ENCODE measurements around the gene KIF6.
"Not testable (repeated sequence)": the region's sequence is repeated elsewhere in the genome, so short reads cannot be mapped to it uniquely, and the experiment has no call there.

The KIF6 gene

DNA sequence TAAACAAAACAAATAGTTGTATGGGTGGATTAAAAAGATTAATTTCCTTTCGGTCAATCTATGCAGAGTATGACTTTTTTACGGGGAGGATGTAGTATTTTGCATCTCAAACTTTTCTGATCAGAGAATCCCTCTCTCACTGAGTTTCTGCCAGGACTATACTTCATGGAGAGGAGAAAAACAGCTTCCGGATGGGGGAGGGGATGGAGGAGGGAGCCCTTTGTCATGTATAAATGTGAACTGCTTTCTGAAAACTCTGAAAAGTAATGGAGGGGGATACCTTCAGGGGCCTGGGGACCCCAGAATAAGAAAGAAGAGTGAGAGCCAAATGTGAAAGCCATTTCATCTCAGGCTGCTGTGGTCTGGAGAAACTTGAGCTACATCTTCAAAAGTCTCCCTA is 229.6 kb downstream of the KIF6 start:
- H3K4me3 ChIP-seq (ENCODE audit: low read length) = no peak overlapping the region
- no peak for DNase-seq (ENCODE audit: low read depth)
- TF ChIP-seq, protein P1, sequence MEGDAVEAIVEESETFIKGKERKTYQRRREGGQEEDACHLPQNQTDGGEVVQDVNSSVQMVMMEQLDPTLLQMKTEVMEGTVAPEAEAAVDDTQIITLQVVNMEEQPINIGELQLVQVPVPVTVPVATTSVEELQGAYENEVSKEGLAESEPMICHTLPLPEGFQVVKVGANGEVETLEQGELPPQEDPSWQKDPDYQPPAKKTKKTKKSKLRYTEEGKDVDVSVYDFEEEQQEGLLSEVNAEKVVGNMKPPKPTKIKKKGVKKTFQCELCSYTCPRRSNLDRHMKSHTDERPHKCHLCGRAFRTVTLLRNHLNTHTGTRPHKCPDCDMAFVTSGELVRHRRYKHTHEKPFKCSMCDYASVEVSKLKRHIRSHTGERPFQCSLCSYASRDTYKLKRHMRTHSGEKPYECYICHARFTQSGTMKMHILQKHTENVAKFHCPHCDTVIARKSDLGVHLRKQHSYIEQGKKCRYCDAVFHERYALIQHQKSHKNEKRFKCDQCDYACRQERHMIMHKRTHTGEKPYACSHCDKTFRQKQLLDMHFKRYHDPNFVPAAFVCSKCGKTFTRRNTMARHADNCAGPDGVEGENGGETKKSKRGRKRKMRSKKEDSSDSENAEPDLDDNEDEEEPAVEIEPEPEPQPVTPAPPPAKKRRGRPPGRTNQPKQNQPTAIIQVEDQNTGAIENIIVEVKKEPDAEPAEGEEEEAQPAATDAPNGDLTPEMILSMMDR (conservative IDR thresholded peaks at IDR 0.05; ENCODE audit: low read length) = no peak

DNA sequence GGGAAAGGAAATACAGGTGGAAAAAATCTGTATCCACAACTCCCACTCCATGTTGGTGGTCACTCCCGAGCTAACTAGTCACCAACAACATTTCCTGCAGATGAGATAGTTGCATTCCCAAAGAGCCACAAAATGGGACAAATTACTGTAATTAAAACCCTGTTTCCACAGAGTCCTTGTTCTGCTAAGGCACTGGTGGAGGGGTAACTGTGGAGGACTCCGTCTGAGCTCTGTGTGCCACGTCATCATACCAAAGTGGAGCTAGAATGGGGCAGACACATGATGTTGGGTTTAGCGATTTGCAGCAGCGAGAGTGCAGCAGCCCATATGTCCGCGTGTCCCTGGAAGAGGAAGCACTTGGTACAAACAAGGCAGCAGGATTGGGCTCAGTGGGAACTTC is 230.2 kb downstream of the KIF6 start:
- TF ChIP-seq, protein P1 (conservative IDR thresholded peaks at IDR 0.05; ENCODE audit: low read length) = no peak
- peak; percentile 38 for DNase-seq (ENCODE audit: low read depth)

DNA sequence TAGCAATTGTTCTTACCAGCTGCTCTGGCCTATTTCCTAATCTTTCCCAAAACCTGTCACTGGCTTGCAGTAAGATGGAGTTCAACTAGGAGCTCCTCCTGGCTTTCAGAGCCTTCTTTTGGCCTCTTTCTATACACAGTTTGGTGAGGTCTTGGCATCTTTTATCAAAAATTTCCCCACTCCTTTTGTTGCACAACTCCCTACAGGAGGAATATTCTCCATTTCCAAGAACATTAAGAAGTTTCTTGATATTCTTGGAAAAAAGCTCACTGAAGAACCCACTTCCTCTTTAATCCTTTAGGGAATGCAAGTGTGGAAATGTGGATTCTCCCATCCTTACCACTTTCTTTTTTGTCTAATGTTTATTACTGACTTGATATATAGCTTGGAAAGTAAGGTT is 231.4 kb downstream of the KIF6 start:
- H3K4me3 ChIP-seq (ENCODE audit: low read length) = no peak overlapping the region
- DNase-seq (ENCODE audit: low read depth) = peak; percentile 78
- TF ChIP-seq, protein P1 (conservative IDR thresholded peaks at IDR 0.05; ENCODE audit: low read length) = no peak; the same call in 1 of the 2 replicates

More for the DNA sequence above, 230.2 kb downstream of the KIF6 start:
- no peak overlapping the region for H3K4me3 ChIP-seq (ENCODE audit: low read length)

DNA sequence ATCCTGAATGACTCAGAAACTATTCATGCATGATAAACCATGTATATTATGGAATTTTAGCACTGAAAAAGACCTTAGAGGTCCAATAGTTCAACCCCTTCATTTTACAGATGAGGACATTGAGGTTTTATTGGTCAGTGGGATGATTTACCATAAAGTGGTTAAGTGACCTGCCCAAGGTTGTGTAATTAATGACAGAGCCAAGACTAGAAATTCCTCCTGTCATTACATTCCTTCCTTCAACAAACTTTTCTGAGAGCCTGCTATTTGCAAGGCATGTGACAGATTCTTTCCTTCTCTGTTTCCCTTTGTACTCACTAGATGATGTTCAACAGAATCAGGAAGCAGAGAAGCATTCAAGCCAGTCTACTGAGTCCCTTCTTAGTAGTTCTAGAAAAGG is 232.0 kb downstream of the KIF6 start:
- TF ChIP-seq, protein P1 (conservative IDR thresholded peaks at IDR 0.05; ENCODE audit: low read length) = no peak
- peak; percentile 83 for DNase-seq (ENCODE audit: low read depth)
- no peak overlapping the region for H3K4me3 ChIP-seq (ENCODE audit: low read length)

DNA sequence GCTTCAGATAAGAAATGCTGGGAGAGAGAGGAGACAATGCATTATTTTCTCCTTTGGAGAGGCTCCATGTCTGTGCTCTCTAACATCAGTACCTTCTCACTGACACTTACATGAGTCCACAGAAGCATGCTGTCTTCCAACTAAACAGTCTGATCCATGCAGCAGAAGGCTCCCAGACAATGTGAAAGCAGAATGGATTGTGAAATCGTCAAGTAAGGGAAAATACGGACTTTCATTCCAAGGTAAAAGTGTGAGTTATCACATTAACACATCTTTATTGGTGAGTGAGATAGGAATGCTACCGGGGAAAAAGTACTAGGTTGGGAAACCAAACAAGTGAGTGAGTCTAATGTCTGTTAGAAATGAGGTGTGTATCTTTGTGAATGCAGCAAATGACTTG is 235.1 kb downstream of the KIF6 start:
- no peak overlapping the region for H3K4me3 ChIP-seq (ENCODE audit: low read length)
- peak; percentile 21 for DNase-seq (ENCODE audit: low read depth)
- TF ChIP-seq, protein P1 (conservative IDR thresholded peaks at IDR 0.05; ENCODE audit: low read length) = no peak

DNA sequence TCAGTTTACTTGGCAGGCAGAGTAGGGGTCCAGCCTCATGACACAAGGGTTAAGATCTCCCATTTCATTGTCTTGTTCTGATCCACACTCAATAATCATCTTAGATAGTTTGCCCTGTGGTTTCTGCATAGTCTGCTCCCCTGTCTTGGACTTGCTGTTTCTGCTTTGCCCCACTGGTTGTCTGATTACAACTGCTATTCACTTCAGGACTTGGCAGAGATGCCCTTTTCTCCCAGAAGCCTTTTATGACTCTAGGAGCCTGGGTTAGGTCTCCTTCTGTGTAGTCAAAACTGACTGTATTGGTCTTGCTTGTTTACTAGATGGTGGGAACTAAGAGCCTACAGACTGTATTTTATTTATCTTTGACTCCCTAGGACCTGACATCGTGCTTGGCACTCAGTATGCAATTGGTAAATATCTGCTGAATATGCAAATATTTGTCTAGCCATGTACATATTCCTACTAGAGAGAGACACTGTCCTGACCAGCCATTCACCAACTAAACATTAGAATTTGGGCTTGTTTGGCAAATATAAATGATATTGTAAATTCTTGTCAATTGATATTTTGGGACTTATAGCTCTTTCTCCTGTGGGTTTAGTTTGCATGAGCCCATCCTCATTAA is 236.8 kb downstream of the KIF6 start:
- H3K4me3 ChIP-seq (ENCODE audit: low read length) = no peak overlapping the region
- TF ChIP-seq, protein P1 (conservative IDR thresholded peaks at IDR 0.05; ENCODE audit: low read length) = no peak
- no peak for DNase-seq (ENCODE audit: low read depth)

DNA sequence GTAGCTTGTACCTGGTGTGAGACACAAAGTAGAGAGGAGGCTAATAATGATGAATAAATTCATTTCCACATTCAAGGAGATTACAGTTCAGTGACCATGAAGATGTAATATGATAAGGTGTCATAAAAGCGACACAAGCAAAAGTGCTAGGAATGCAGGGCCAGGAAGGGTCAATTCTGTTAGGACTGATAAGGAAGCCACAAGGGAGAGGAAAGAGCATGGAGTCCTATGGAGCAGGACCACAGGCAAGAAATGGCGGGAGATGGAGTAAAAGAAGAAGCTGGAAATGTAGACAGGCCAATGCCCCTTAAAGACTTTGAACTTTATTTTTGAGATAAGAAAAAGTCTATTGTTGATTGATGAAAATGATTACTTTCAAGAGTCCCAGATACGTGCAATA is 240.9 kb downstream of the KIF6 start:
- no peak for DNase-seq (ENCODE audit: low read depth)
- TF ChIP-seq, protein P1 (conservative IDR thresholded peaks at IDR 0.05; ENCODE audit: low read length) = no peak
- no peak overlapping the region for H3K4me3 ChIP-seq (ENCODE audit: low read length)

DNA sequence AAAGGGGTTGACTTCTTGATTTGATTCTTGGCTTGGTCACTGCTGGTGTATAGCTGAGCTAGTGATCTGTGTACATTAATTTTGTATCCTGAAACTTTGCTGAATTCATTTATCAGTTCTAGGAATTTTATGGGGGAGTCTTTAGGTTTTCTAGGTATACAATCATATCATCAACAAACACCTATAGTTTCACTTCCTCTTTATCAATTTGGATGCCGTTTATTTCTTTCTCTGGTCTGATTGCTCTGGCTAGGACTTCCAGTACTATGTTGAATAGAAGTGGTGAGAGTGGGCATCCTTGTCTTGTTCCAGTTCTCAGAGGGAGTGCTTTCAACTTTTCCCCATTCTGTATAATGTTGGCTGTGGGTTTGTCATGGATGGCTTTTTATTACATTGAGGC is 245.4 kb downstream of the KIF6 start:
- not testable (repeated sequence) for DNase-seq (ENCODE audit: low read depth); H3K4me3 ChIP-seq (ENCODE audit: low read length)

All from AG10803 (cell line).